ENCODE measurements around the gene BTNL3. TPM values are rescaled to one million over a fixed set of nuclear protein-coding genes. Genes with fewer than 3 reads are reported as not detected.

BTNL3 gene
- polyA plus RNA-seq, 2 of the 4 experiments (the other 2 are of a cell fraction): not detected

DNA sequence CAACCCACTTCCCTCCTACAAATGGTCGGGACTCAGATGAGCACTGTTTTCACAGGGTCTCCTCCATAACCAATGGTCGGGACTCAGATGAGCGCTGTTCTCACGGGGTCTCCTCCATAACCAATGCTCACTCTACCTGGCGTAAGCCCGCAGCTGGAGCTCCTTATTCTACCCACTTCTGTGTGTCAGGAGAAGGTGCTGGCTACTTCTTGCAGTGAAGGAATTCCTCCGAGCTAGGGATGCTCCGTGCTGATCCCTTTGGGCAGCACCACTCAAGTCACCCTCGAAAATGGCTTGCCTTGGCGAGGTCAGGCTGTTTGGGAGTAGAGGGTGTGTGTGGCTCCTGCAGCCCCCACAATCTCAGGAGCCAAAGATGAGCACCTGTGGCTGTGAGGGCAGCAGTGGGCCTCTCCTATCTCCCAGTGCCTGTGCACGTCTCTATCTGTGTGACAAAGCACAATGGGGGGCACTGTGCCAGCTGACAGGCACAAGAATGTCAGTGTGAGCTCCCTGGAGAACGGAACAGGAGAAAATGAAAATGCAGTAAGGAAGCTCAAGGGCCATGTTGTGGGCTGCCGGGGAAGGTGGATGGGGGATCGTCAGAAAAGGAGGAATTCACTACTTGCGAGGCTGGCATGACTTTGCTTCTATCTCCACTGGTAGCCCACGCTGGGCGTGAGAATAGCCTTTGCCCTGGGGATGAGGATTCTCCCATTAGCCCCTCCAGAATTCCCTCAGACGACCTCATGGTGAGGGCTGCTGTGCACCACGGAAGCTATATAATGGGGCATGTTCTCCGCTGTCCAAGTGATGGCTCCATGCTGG lies 47.6 kb downstream of the BTNL3 start:
- POLR2A ChIA-PET: no interaction called here
- Histone ChIP-seq H3K4me3 (no peak overlapping the region), H3K4me2 (no peak overlapping the region), H3K27ac (no peak overlapping the region), H3K9me3 (no peaks in the 10 kb centered on the region), H3K4me1 (no peaks in the 10 kb centered on the region)
- 65% methylated on average over 18 of the region's 20 CpGs for WGBS (ENCODE audit: missing lambda C conversion rate)
- CTCF ChIA-PET: interaction anchor here (1.1 to 1.6 kb wide), 2 partner anchors 12 to 167 kb away, joined by 3 to 4 read pairs; no protein-coding TSS in a partner anchor
- ATAC-seq (no peak), DNase-seq (ENCODE audit: low read depth in 1 of 2, low spot score in 1 of 2) (no peak), FAIRE-seq (no peak)
- no peak for TF ChIP-seq EP300 (IDR thresholded peaks at IDR 0.05)
- TF ChIP-seq ZSCAN20 (CRISPR knock-in tag; IDR thresholded peaks at IDR 0.05): no peak
- no peak for TF ChIP-seq POLR2AphosphoS2 (conservative IDR thresholded peaks at IDR 0.05; ENCODE audit: low read length)
- TF ChIP-seq HEYL (CRISPR knock-in tag; IDR thresholded peaks at IDR 0.05): no peak
- no peak for TF ChIP-seq GATA3 (IDR thresholded peaks at IDR 0.05; ENCODE audit: borderline replicate concordance)
- no peak for TF ChIP-seq ZC3H11A (IDR thresholded peaks at IDR 0.05)
- TF ChIP-seq FOXS1 (CRISPR knock-in tag; IDR thresholded peaks at IDR 0.05): no peak
- no peak for TF ChIP-seq FOSB (CRISPR knock-in tag; IDR thresholded peaks at IDR 0.05)

- FAIRE-seq (no peak), DNase-seq (ENCODE audit: low read depth in 1 of 2, low spot score in 1 of 2) (no peak), ATAC-seq (no peak; a peak in 1 of 6 replicates)
- Histone ChIP-seq H3K4me2 (no peak overlapping the region), H3K27ac (no peak overlapping the region), H3K4me1 (no peaks in the 10 kb centered on the region), H3K4me3 (no peak overlapping the region), H3K9me3 (no peaks in the 10 kb centered on the region)
- ChIA-PET POLR2A (no interaction called here), CTCF (interaction anchor here (1.1 to 1.6 kb wide), 2 partner anchors 11 to 168 kb away, joined by 3 to 4 read pairs; no protein-coding TSS in a partner anchor)
- TF ChIP-seq JUN (IDR thresholded peaks at IDR 0.05) (no peak), ELK1 (IDR thresholded peaks at IDR 0.05; ENCODE audit: low read depth, low read length) (no peak), RAD21 (conservative IDR thresholded peaks at IDR 0.05 in 1 of 2, IDR thresholded peaks at IDR 0.05 in 1 of 2) (no peak), RFX5 (IDR thresholded peaks at IDR 0.05) (no peak), KDM1A (IDR thresholded peaks at IDR 0.05; ENCODE audit: low read depth) (no peak), MYC (IDR thresholded peaks at IDR 0.05; ENCODE audit: borderline replicate concordance, low read length) (no peak), CEBPB (IDR thresholded peaks at IDR 0.05) (no peak), GATA3 (IDR thresholded peaks at IDR 0.05; ENCODE audit: borderline replicate concordance) (no peak), POLR2AphosphoS2 (conservative IDR thresholded peaks at IDR 0.05; ENCODE audit: low read length) (no peak), MAX (IDR thresholded peaks at IDR 0.05) (no peak), HMGXB4 (CRISPR knock-in tag; IDR thresholded peaks at IDR 0.05; ENCODE audit: borderline replicate concordance) (no peak)
- TF ChIP-seq, protein P1, sequence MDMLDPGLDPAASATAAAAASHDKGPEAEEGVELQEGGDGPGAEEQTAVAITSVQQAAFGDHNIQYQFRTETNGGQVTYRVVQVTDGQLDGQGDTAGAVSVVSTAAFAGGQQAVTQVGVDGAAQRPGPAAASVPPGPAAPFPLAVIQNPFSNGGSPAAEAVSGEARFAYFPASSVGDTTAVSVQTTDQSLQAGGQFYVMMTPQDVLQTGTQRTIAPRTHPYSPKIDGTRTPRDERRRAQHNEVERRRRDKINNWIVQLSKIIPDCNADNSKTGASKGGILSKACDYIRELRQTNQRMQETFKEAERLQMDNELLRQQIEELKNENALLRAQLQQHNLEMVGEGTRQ (IDR thresholded peaks at IDR 0.05): no peak
- TF ChIP-seq, protein P2, sequence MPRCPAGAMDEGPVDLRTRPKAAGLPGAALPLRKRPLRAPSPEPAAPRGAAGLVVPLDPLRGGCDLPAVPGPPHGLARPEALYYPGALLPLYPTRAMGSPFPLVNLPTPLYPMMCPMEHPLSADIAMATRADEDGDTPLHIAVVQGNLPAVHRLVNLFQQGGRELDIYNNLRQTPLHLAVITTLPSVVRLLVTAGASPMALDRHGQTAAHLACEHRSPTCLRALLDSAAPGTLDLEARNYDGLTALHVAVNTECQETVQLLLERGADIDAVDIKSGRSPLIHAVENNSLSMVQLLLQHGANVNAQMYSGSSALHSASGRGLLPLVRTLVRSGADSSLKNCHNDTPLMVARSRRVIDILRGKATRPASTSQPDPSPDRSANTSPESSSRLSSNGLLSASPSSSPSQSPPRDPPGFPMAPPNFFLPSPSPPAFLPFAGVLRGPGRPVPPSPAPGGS (IDR thresholded peaks at IDR 0.05): no peak
- WGBS (ENCODE audit: missing lambda C conversion rate): 63% methylated on average over 9 of the region's 13 CpGs
These were observed 48.2 kb downstream of the BTNL3 start for GRCh38 chr5:181036816-181037364.

Data from A549 (cell line).